ENCODE measurements around the gene SVEP1.

The SVEP1 gene

DNA sequence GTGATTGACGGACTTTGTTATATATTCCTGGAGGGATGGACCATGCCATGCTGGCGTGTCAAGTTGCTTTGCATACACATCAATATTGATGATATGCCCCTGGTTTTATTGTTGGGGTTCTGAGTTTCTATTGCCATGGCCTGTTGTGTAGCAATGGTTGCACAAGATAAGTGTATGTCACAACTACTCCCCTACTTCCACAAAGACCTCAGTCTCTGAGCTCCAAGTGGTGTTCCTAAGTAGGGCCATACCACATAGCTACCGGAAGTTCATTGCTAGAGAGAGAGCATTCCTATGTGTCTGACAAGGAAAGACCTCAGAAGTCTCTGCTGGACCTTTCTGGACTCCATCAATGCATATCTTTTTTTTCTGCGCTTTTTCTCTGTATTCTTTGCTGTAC is 261.6 kb downstream of the SVEP1 start:
- no peak for DNase-seq (ENCODE audit: low read depth)

- DNase-seq (ENCODE audit: low read depth) = no peak
Measured at GRCh38 chr9:110316261-110317075, 263.1 kb downstream of the SVEP1 start.
